ENCODE results near the gene DEPDC5.

DEPDC5 gene

GRCh38 chr22:31844941-31845340 is 91.1 kb downstream of the DEPDC5 start:
- Mint-ChIP-seq H3K4me1 (peaks cover 36% of the 10 kb centered on the region), H3K9me3 (no peaks in the 10 kb centered on the region), H3K27me3 (no peaks in the 10 kb centered on the region), H3K27ac (no peak overlapping the region), H3K4me3 (no peak overlapping the region), H3K36me3 (peaks cover 72% of the 10 kb centered on the region)
- ATAC-seq, result no peak

DNA sequence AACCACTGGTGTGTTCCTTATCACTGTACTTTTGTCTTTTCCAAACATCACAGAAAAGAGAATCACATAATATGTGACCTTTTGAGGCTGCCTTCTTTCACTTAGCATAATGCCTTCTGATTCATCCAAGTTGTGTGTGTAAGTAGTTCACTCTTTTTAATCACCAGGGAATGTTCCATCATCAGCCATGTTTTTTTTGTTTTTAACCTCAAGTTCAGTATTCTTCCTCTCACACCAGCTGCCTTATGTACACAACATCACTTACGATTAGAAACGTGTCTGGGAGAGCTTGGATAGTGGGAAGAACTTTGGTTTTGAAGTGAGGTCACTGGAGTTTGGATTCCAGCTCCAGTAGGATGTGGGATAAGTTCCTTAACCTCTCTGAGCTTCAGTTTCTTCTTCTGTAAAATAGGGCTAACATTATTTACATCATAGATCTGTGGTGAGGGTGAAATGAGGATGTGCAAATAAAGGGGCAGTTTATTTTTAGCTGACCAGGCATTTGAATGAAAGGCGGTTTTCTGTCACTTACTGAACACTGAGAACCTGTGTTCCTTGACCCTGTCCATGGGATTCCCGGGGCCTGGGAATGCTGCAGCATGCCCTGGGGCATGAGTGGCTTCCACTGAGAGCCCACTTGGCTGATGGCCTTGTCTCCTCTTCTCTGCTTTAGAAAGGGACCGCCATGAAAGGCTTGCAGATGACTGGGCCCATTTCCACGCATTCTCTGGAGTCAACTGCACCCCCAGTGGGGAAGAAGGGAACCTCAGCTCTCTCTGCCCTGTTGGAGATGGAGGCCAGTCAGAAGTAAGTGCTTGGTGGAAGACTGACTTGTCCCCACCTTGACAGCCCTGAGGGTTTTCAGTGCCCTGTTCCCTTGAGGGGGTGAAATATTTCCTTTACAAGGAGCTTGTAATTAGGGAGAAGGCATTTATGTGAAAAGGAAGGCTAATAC is 92.6 kb downstream of the DEPDC5 start:
- Mint-ChIP-seq H3K36me3 (peaks cover 75% of the 10 kb centered on the region), H3K4me1 (peaks cover 21% of the 10 kb centered on the region), H3K27me3 (no peaks in the 10 kb centered on the region), H3K4me3 (no peak overlapping the region), H3K27ac (peak overlapping the region; percentile 64), H3K9me3 (no peaks in the 10 kb centered on the region)
- peak; percentile 64 for ATAC-seq

- H3K27me3 Mint-ChIP-seq, result no peaks in the 10 kb centered on the region
- no peak for ATAC-seq
- no peaks in the 10 kb centered on the region for H3K9me3 Mint-ChIP-seq
- peaks cover 75% of the 10 kb centered on the region for H3K36me3 Mint-ChIP-seq
- peaks cover 20% of the 10 kb centered on the region for H3K4me1 Mint-ChIP-seq
- no peak overlapping the region for H3K4me3 Mint-ChIP-seq
- H3K27ac Mint-ChIP-seq, result no peak overlapping the region
Measured at GRCh38 chr22:31848411-31848810, 94.6 kb downstream of the DEPDC5 start.

- Mint-ChIP-seq H3K36me3 (peaks cover 64% of the 10 kb centered on the region), H3K27ac (no peak overlapping the region), H3K4me3 (no peak overlapping the region), H3K27me3 (no peaks in the 10 kb centered on the region), H3K4me1 (peaks cover 20% of the 10 kb centered on the region), H3K9me3 (no peaks in the 10 kb centered on the region)
- no peak for ATAC-seq
Measured at GRCh38 chr22:31850135-31850534, 96.3 kb downstream of the DEPDC5 start.

DNA sequence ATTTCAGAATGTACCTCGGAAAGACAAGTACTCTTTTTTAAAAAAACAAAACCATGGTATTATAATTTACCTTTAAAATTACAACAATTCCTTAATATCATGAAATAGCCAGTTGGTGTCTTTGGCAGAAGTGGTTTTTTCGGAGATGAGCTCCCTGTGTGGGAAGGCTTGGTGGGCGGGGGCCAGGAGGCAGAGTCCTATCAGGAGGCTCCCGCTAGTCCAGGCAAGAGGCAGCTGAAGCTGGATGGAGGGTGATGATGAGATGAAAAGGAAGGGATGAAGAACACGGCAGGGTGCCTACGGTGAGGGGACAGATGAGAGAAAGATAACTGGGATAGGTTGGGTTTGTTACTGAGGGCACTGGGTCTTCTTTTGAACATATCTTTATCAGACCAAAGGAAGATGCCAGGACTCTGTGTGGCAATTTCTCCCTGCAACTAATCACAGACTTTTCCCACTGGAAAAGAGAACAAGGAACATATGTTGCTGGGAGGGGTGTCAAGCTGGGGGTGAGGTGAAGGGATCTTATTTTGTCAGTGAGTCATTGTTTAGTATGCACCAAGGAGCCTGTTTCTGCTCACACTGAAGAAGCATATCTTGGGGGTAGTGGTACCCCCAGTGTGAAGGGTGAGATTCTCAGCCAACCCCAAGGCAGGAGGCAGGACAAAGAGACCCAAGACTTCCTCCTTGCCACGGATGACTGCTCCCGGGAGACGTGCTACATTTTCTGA is 99.0 kb downstream of the DEPDC5 start:
- H3K27me3 Mint-ChIP-seq, result no peaks in the 10 kb centered on the region
- ATAC-seq, result no peak
- H3K36me3 Mint-ChIP-seq, result peaks cover 49% of the 10 kb centered on the region

DNA sequence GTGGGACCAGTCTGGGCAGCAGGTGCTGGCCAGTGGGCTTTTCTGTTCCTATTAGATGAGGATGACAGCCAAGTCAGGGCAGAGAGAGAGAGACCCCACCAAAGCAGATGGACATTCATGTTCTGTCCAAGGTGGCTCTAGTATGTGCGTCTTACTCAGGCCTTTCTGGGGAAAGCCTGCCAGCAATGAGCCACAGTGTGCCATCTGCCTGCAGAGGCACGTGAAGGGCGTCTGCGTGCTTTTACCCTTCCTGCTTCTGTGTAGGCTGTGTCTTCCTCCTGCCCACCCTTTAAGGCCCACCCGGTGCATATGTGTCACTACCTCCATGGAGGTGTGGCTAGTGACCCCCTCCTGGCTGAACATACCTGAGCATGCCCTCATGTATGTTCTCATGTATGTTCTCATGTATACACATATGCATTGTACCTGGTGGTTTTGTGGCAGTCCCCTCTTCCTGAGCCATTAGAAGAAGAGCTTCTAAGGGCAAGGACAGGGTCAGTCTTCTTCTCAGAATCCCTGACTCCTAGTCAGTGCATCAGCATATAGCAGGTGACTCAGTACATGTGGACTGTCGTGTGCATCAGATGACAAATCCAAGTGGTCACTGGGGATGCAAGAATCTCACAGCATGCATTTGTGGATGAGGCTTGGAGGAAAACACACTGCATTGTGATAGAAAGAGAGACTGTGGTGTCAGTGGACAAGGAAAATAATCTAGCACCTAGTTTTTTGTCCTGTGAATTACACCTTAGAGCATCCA is 100.1 kb downstream of the DEPDC5 start:
- no peak for ATAC-seq
- Mint-ChIP-seq H3K4me3 (no peak overlapping the region), H3K27ac (no peak overlapping the region), H3K36me3 (peaks cover 39% of the 10 kb centered on the region), H3K9me3 (no peaks in the 10 kb centered on the region), H3K4me1 (peaks cover 6% of the 10 kb centered on the region), H3K27me3 (no peaks in the 10 kb centered on the region)

More for the DNA sequence above, 99.0 kb downstream of the DEPDC5 start:
- Mint-ChIP-seq H3K9me3 (no peaks in the 10 kb centered on the region), H3K27ac (no peak overlapping the region), H3K4me3 (no peak overlapping the region), H3K4me1 (peaks cover 6% of the 10 kb centered on the region)

DNA sequence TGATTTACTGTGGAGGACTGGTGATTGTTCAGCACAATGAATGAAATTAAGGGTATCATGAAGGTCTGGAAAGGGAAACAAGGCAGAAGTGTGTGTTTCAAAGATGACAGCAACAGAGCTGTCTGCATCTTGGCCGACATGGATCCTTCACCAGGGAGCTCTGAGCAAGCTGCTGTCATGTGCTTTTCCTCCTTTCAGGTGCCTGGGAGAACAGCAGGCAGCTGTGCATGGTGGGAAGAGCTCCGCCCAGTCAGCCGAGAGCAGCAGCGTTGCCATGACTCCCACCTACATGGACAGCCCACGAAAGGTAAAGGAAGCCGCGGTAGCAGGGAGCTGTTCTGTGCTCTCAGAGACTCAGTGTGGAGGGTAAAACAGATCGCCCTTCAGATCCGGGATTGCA is 103.4 kb downstream of the DEPDC5 start:
- peaks cover 35% of the 10 kb centered on the region for H3K36me3 Mint-ChIP-seq
- no peak for ATAC-seq
- no peak overlapping the region for H3K27ac Mint-ChIP-seq
- H3K4me3 Mint-ChIP-seq, result no peak overlapping the region
- no peaks in the 10 kb centered on the region for H3K9me3 Mint-ChIP-seq
- peaks cover 11% of the 10 kb centered on the region for H3K4me1 Mint-ChIP-seq
- no peaks in the 10 kb centered on the region for H3K27me3 Mint-ChIP-seq

DNA sequence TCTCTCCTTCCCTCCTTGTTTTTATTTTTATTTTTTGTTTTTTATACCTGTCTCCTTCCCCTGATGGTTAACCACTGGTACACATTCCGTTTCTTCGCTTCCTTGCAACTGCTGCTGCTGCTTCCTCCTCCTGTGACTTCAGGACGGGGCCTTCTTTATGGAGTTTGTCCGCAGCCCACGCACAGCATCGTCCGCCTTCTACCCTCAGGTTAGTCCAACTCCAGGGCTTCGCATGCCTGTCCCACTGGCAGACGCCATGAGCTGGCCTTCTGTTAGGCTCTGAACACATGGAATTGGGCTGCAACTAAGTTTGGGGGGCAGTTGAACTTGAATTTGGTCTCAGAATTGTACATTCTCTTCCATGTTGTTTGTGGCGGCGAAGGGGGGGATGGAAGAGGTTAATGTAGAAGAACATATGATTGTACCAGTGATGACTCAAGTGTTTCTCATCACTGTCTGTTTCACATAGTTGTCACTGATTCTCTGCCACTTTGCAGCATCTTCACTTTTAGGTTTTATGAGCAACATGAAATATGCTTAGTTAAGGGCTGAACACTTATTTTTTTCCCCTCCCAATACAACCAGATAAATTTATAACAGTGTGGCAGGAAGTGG is 107.5 kb downstream of the DEPDC5 start:
- Mint-ChIP-seq H3K4me3 (no peak overlapping the region), H3K27me3 (no peaks in the 10 kb centered on the region), H3K27ac (no peak overlapping the region), H3K9me3 (no peaks in the 10 kb centered on the region), H3K4me1 (peaks cover 4% of the 10 kb centered on the region), H3K36me3 (peaks cover 18% of the 10 kb centered on the region)
- ATAC-seq, result no peak

DNA sequence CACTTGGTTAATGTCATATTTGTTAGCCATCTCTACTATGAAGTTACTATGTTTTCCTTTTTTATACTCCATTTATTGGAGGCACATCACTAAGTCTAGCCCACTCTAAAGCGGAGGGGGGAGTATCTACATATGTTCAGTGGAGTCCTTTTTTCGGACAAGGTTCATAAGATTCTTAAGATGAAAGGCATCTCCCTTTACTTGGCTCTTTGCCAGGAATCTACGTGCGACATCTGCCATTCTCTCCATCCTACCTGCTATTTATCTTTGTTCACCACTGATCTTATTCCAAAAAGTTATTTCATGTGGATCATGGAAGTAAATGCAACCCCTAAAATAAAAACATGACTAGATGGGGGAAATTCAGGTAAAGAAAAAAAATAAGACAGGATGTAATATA is 113.1 kb downstream of the DEPDC5 start:
- H3K4me1 Mint-ChIP-seq, result peaks cover 18% of the 10 kb centered on the region
- H3K9me3 Mint-ChIP-seq, result no peaks in the 10 kb centered on the region
- no peak overlapping the region for H3K27ac Mint-ChIP-seq
- ATAC-seq, result no peak
- H3K4me3 Mint-ChIP-seq, result no peak overlapping the region
- H3K27me3 Mint-ChIP-seq, result no peaks in the 10 kb centered on the region
- peaks cover 46% of the 10 kb centered on the region for H3K36me3 Mint-ChIP-seq

DNA sequence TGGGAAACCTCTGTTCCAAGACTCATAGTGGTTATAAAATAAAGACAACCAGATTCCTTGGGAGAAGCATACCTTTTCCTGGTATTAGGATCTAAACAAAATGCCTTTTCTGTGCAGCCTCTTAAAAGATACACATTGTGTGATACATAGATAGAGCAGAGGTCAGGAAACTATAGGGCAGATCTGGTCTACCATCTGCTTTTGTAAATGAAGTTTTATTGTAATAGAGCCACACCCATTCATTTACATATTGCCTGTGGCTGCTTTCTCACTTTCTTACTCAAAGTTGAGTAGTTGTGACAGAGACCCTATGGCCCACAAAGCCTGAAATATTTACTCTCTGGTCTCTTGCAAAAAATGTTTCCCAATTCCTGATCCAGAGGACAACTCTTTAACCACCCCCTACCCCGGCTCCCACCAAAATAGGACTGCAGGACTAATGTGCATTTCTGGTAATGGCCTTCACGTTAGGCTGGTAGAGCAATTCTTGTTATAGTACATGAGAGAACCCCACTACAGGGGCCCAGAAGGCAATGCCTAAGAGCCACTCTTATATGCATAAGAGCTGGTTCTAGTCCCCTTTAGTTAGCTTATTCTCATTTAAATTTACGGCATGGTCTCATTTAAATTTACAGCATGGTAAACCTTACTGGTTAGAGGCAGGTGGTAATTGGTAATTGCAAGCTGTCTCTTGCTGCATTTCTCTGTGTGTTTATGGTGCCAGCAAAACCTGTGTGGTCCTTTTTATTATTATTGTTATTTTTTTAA is 113.8 kb downstream of the DEPDC5 start:
- ATAC-seq, result no peak
- no peaks in the 10 kb centered on the region for H3K9me3 Mint-ChIP-seq
- no peak overlapping the region for H3K4me3 Mint-ChIP-seq
- H3K4me1 Mint-ChIP-seq, result peaks cover 21% of the 10 kb centered on the region
- H3K36me3 Mint-ChIP-seq, result peaks cover 50% of the 10 kb centered on the region
- no peak overlapping the region for H3K27ac Mint-ChIP-seq
- H3K27me3 Mint-ChIP-seq, result no peaks in the 10 kb centered on the region

DNA sequence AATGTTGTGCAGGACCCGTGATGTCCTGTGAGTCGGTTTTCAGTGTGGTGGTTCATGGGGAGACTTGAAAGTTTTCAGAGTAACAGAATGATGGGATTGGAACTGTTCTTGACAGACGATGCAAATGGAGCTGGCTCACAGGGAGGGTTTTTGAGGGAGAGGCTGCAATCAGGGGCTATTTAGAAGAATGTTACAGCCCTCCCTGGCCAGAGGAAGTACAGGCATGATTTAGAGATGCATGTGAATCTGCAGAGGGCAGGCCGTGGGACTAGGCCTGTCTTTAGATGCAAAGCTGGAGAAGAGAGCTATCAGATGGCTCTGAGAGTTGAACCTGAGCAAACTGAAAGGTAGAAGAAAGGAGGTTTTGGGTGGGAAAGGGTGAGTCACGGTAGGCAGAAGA is 115.9 kb downstream of the DEPDC5 start:
- peak overlapping the region; percentile 34 for H3K27ac Mint-ChIP-seq
- H3K4me1 Mint-ChIP-seq, result peaks cover 21% of the 10 kb centered on the region
- no peak for ATAC-seq
- H3K36me3 Mint-ChIP-seq, result peaks cover 68% of the 10 kb centered on the region
- H3K9me3 Mint-ChIP-seq, result no peaks in the 10 kb centered on the region
- no peaks in the 10 kb centered on the region for H3K27me3 Mint-ChIP-seq
- H3K4me3 Mint-ChIP-seq, result no peak overlapping the region

- H3K27me3 Mint-ChIP-seq, result no peaks in the 10 kb centered on the region
- H3K9me3 Mint-ChIP-seq, result no peaks in the 10 kb centered on the region
- no peak overlapping the region for H3K4me3 Mint-ChIP-seq
- H3K27ac Mint-ChIP-seq, result peak overlapping the region; percentile 58
- ATAC-seq, result no peak
- H3K36me3 Mint-ChIP-seq, result peaks cover 71% of the 10 kb centered on the region
- H3K4me1 Mint-ChIP-seq, result peaks cover 21% of the 10 kb centered on the region
Measured at GRCh38 chr22:31870890-31871289, 117.1 kb downstream of the DEPDC5 start.

DNA sequence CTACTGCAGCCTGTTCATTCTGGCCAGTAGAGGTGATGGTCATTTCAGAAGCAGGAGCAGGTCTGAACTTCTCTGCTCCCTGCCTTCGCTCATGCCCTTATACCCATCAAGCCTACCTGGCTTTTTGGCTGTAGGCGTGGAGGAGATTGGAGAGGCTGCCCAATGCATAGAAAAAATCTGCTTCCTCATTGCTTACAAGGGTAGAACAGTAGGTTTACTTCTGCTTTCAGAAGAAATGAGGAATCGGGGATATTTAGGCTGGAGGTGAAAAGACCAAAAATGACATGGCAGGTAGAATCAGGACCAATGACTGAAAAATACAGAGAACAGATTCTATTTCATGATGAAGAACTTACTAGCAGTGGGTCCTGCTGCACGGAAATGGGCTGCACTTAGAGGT is 117.7 kb downstream of the DEPDC5 start:
- H3K36me3 Mint-ChIP-seq, result peaks cover 69% of the 10 kb centered on the region
- no peaks in the 10 kb centered on the region for H3K27me3 Mint-ChIP-seq
- H3K4me1 Mint-ChIP-seq, result peaks cover 21% of the 10 kb centered on the region
- H3K4me3 Mint-ChIP-seq, result no peak overlapping the region
- H3K9me3 Mint-ChIP-seq, result no peaks in the 10 kb centered on the region
- ATAC-seq, result peak; percentile 70
- peak overlapping the region; percentile 58 for H3K27ac Mint-ChIP-seq

- Mint-ChIP-seq H3K27ac (peak overlapping the region; percentile 51), H3K36me3 (peaks cover 61% of the 10 kb centered on the region)
- no peak for ATAC-seq
Measured at GRCh38 chr22:31872209-31872608, 118.4 kb downstream of the DEPDC5 start.

More at GRCh38 chr22:31872209-31872608, 118.4 kb downstream of the DEPDC5 start:
- H3K4me3 Mint-ChIP-seq, result no peak overlapping the region
- no peaks in the 10 kb centered on the region for H3K27me3 Mint-ChIP-seq
- peaks cover 13% of the 10 kb centered on the region for H3K4me1 Mint-ChIP-seq
- no peaks in the 10 kb centered on the region for H3K9me3 Mint-ChIP-seq
